SK-N-SH treated with all-trans-retinoic acid at 6 μM for 48 hours (cell line): ENCODE results near the gene HBS1L.

Experiments
- ATAC-seq: fragments of 200-7000 bp; cut with Tn5 transposase; 3 replicates; pipeline ENCODE4 v1.9.1; 2020; ENCODE audit warnings: mild to moderate bottlenecking, moderate library complexity
- ARNTL ChIP-seq: fragments of 450-650 bp; formaldehyde crosslinking; IDR thresholded peaks from 2 replicates; pipeline ENCODE4 v1.5.0; 2020; ENCODE audit warnings: low read depth, mild to moderate bottlenecking, moderate library complexity, borderline replicate concordance
- BACH2 ChIP-seq: fragments of 250-450 bp; sonication (Bioruptor Pico); IDR thresholded peaks from 2 replicates; pipeline ENCODE4 v1.9.0; 2021; ENCODE audit warnings: mild to moderate bottlenecking, borderline replicate concordance
- CSDC2 ChIP-seq: fragments of 250-450 bp; sonication (Bioruptor Pico); IDR thresholded peaks from 2 replicates; pipeline ENCODE4 v1.5.0; 2020; ENCODE audit warnings: mild to moderate bottlenecking, moderate library complexity
- CSRNP3 ChIP-seq: fragments of 250-450 bp; sonication (Bioruptor Pico); IDR thresholded peaks from 2 replicates; pipeline ENCODE4 v1.5.1; 2021; ENCODE audit warnings: mild to moderate bottlenecking, moderate library complexity
- ESRRG ChIP-seq: fragments of 250-450 bp; sonication (Bioruptor Pico); IDR thresholded peaks from 2 replicates; pipeline ENCODE4 v1.6.1; 2021; ENCODE audit warnings: mild to moderate bottlenecking
- GLIS3 ChIP-seq: fragments of 250-450 bp; sonication (Bioruptor Pico); IDR thresholded peaks from 2 replicates; pipeline ENCODE4 v1.5.0; 2020; ENCODE audit warnings: mild to moderate bottlenecking, moderate library complexity
- ISL1 ChIP-seq: fragments of 250-450 bp; sonication (Bioruptor Pico); IDR thresholded peaks from 2 replicates; pipeline ENCODE4 v2.1.2; 2022; ENCODE audit warnings: mild to moderate bottlenecking, moderate library complexity
- OSR1 ChIP-seq: fragments of 250-450 bp; sonication (Bioruptor Pico); IDR thresholded peaks from 2 replicates; pipeline ENCODE4 v1.8.0; 2022; ENCODE audit warnings: moderate library complexity, mild to moderate bottlenecking, inconsistent platforms
- PATZ1 ChIP-seq: fragments of 250-450 bp; sonication (Bioruptor Pico); IDR thresholded peaks from 2 replicates; pipeline ENCODE4 v1.8.0; 2020; ENCODE audit warnings: mild to moderate bottlenecking, moderate library complexity, borderline replicate concordance
- POU6F1 ChIP-seq: fragments of 250-450 bp; sonication (Bioruptor Pico); IDR thresholded peaks from 2 replicates; pipeline ENCODE4 v1.8.0; 2021; ENCODE audit warnings: low read depth, mild to moderate bottlenecking, moderate library complexity, borderline replicate concordance
- PPARA ChIP-seq: fragments of 250-450 bp; sonication (Bioruptor Pico); IDR thresholded peaks from 2 replicates; pipeline ENCODE4 v1.5.0; 2020; ENCODE audit warnings: mild to moderate bottlenecking, borderline replicate concordance
- SNAI2 ChIP-seq: fragments of 250-450 bp; sonication (Bioruptor Pico); IDR thresholded peaks from 2 replicates; pipeline ENCODE4 v1.5.0; 2020; ENCODE audit warnings: mild to moderate bottlenecking, moderate library complexity
- TCF4 ChIP-seq: fragments of 250-450 bp; sonication (Bioruptor Pico); IDR thresholded peaks from 2 replicates; pipeline ENCODE4 v1.8.0; 2021; ENCODE audit warnings: mild to moderate bottlenecking, moderate library complexity, borderline replicate concordance
- TOX ChIP-seq: fragments of 250-450 bp; sonication (Bioruptor Pico); IDR thresholded peaks from 2 replicates; pipeline ENCODE4 v1.8.0; 2021; ENCODE audit warnings: mild to moderate bottlenecking, moderate library complexity, borderline replicate concordance
- ZC3H10 ChIP-seq: fragments of 250-450 bp; sonication (Bioruptor Pico); IDR thresholded peaks from 2 replicates; pipeline ENCODE4 v1.5.1; 2021; ENCODE audit warnings: mild to moderate bottlenecking, moderate library complexity
- ZFP3 ChIP-seq: fragments of 250-450 bp; sonication (Bioruptor Pico); IDR thresholded peaks from 2 replicates; pipeline ENCODE4 v1.5.0; 2020; ENCODE audit warnings: mild to moderate bottlenecking, moderate library complexity
- ZFP30 ChIP-seq: fragments of 450-650 bp; formaldehyde crosslinking; IDR thresholded peaks from 2 replicates; pipeline ENCODE4 v1.5.0; 2022; ENCODE audit warnings: mild to moderate bottlenecking, moderate library complexity
- ZNF565 ChIP-seq: fragments of 450-650 bp; formaldehyde crosslinking; conservative IDR thresholded peaks from 2 replicates; pipeline ENCODE4 v1.5.0; 2020; ENCODE audit warnings: low read depth, mild to moderate bottlenecking, moderate library complexity
- ZNF70 ChIP-seq: fragments of 450-650 bp; formaldehyde crosslinking; IDR thresholded peaks from 2 replicates; pipeline ENCODE4 v1.5.0; 2020; ENCODE audit warnings: mild to moderate bottlenecking, moderate library complexity
- ZNF8 ChIP-seq: fragments of 450-650 bp; formaldehyde crosslinking; IDR thresholded peaks from 2 replicates; pipeline ENCODE4 v1.5.0; 2020; ENCODE audit warnings: mild to moderate bottlenecking, moderate library complexity

The HBS1L gene

GRCh38 chr6:135002229-135002844 is 52.3 kb downstream of the HBS1L start:
- TF ChIP-seq TOX (CRISPR knock-in tag) (no peak), ARNTL (CRISPR knock-in tag) (no peak), BACH2 (no peak), SNAI2 (no peak)
- ATAC-seq: peak; percentile 73

- TF ChIP-seq TCF4 (CRISPR knock-in tag) (no peak), ZNF8 (CRISPR knock-in tag) (no peak), POU6F1 (CRISPR knock-in tag) (no peak), BACH2 (no peak), CSRNP3 (CRISPR knock-in tag) (no peak), TOX (CRISPR knock-in tag) (no peak), ISL1 (CRISPR knock-in tag) (no peak), PPARA (CRISPR knock-in tag) (no peak), ARNTL (CRISPR knock-in tag) (no peak), ZFP30 (CRISPR knock-in tag) (no peak), CSDC2 (CRISPR knock-in tag) (no peak), ZFP3 (CRISPR knock-in tag) (no peak), OSR1 (no peak)
- TF ChIP-seq, all 23 proteins: peak for 0
- no peak for ATAC-seq
These were observed 55.5 kb downstream of the HBS1L start for GRCh38 chr6:134999107-134999506.

GRCh38 chr6:134997133-134997995 is 57.3 kb downstream of the HBS1L start:
- no peak for ATAC-seq
- TF ChIP-seq OSR1: no peak
- TF ChIP-seq ZNF70 (CRISPR knock-in tag): no peak
- no peak for TF ChIP-seq ZNF565 (CRISPR knock-in tag)
- no peak for TF ChIP-seq ZFP30 (CRISPR knock-in tag)
- TF ChIP-seq CSDC2 (CRISPR knock-in tag): no peak
- TF ChIP-seq GLIS3 (CRISPR knock-in tag): no peak
- no peak for TF ChIP-seq ISL1 (CRISPR knock-in tag)
- TF ChIP-seq ARNTL (CRISPR knock-in tag): no peak
- no peak for TF ChIP-seq ZFP3 (CRISPR knock-in tag)
- TF ChIP-seq ESRRG (CRISPR knock-in tag): no peak
- TF ChIP-seq TCF4 (CRISPR knock-in tag): no peak
- TF ChIP-seq ZC3H10 (CRISPR knock-in tag): no peak
- no peak for TF ChIP-seq CSRNP3 (CRISPR knock-in tag)
- no peak for TF ChIP-seq TOX (CRISPR knock-in tag)
- no peak for TF ChIP-seq ZNF8 (CRISPR knock-in tag)

GRCh38 chr6:134995536-134995935 is 59.1 kb downstream of the HBS1L start:
- TF ChIP-seq PPARA (CRISPR knock-in tag) (no peak), PATZ1 (CRISPR knock-in tag) (no peak), ARNTL (CRISPR knock-in tag) (no peak), BACH2 (no peak), TOX (CRISPR knock-in tag) (no peak)
- no peak for ATAC-seq
